GM12878 (cell line): ENCODE results near the gene CNKSR3. TPM values are rescaled to one million over a fixed set of nuclear protein-coding genes. Genes with fewer than 3 reads are reported as not detected.

Experiments used
- ATAC-seq: fragments of 200-7000 bp; cut with Tn5 transposase; 3 replicates; pipeline ENCODE4 v1.9.1; 2020; ENCODE audit warnings: mild to moderate bottlenecking, moderate library complexity
- BruUV-seq: library from RNA; stranded (reverse); fragments of 400-500 nt; replicated peaks from 2 replicates; lab custom pipeline; 2021; lab: Mats Ljungman, UMichigan
- CTCF ChIA-PET: fragments of 300-600 bp; sonication (Branson Sonifier 250); formaldehyde crosslinking; extraction: SDS; loops from one replicate; lab custom pipeline; 2021; ENCODE audit warnings: inconsistent platforms; lab: Yijun Ruan, JAX
- POLR2A ChIA-PET: fragments of 350-600 bp; formaldehyde crosslinking; extraction: SDS; loops from one replicate; lab custom pipeline; 2021; ENCODE audit warnings: inconsistent platforms; lab: Charles Lee
- RAD21 ChIA-PET: fragments of 300-600 bp; sonication (Branson Sonifier 250); formaldehyde crosslinking; loops from one replicate; lab custom pipeline; 2023; ENCODE audit warnings: antibody characterized with exemption; ENCODE audit not compliant: unreplicated experiment; lab: Charles Lee
- SMC1A ChIA-PET: fragments of 300-600 bp; sonication (Branson Sonifier 250); formaldehyde crosslinking; loops from one replicate; lab custom pipeline; 2023; ENCODE audit not compliant: unreplicated experiment, uncharacterized antibody; lab: Charles Lee
- DNase-seq: peaks from one replicate; pipeline ENCODE4 v3.0.0-alpha.2; 2011; ENCODE audit warnings: low read depth, low spot score
- FAIRE-seq: peaks from 3 replicates; lab custom pipeline; 2011; peaks lifted over from hg19 to GRCh38; lab: Jason Lieb, UNC
- H2AFZ ChIP-seq: 2 replicates; pipeline ENCODE4 v1.6.0; 2011; ENCODE audit warnings: low read depth, low read length, control low read depth; ENCODE audit not compliant: control insufficient read depth
- H3K27ac ChIP-seq: 2 replicates; pipeline ENCODE4 v1.5.1; 2011; ENCODE audit warnings: control low read depth; ENCODE audit not compliant: control insufficient read depth, insufficient read depth
- H3K27me3 ChIP-seq, 2 experiments: replicated peaks in 1 of 2; 2 replicates each; pipeline versions ENCODE4 v1.6.0 to v1.6.1; 2011; ENCODE audit warnings: low read length in 1 of 2; ENCODE audit not compliant: control insufficient read depth in 2 of 2, insufficient read depth in 2 of 2
- H3K36me3 ChIP-seq, 2 experiments: 2 replicates each; pipeline ENCODE4 v1.5.1; 2011; ENCODE audit warnings: low read length in 1 of 2; ENCODE audit not compliant: control insufficient read depth in 2 of 2, insufficient read depth in 2 of 2
- H3K4me1 ChIP-seq: 2 replicates; pipeline ENCODE4 v1.6.1; 2011; ENCODE audit warnings: mild to moderate bottlenecking, low read length, moderate library complexity, mixed read lengths; ENCODE audit not compliant: control insufficient read depth, insufficient read depth
- H3K4me2 ChIP-seq: 2 replicates; pipeline ENCODE4 v1.6.0; 2011; ENCODE audit warnings: control low read depth; ENCODE audit not compliant: control insufficient read depth, insufficient read depth
- H3K4me3 ChIP-seq: fragments of 200-600 bp; sonication (generic); 2 replicates; pipeline ENCODE4 v1.5.1; 2016
- H3K79me2 ChIP-seq: 2 replicates; pipeline ENCODE4 v1.6.0; 2011; ENCODE audit warnings: low read length; ENCODE audit not compliant: control insufficient read depth, insufficient read depth
- H3K9ac ChIP-seq: 2 replicates; pipeline ENCODE4 v1.8.0; 2011; ENCODE audit warnings: low read length, control low read depth, mixed read lengths; ENCODE audit not compliant: control insufficient read depth, insufficient read depth
- H3K9me3 ChIP-seq: replicated peaks from 3 replicates; pipeline ENCODE4 v1.5.1; 2011; ENCODE audit warnings: mild to moderate bottlenecking, low read length; ENCODE audit not compliant: control insufficient read depth, insufficient read depth
- H4K20me1 ChIP-seq: 2 replicates; pipeline ENCODE4 v1.6.0; 2011; ENCODE audit not compliant: control insufficient read depth, insufficient read depth
- CHD1 ChIP-seq: IDR thresholded peaks from 2 replicates; pipeline ENCODE4 v1.6.1; 2012; ENCODE audit warnings: low read depth, low read length, improper control_type of control experiment
- CREB1 ChIP-seq: IDR thresholded peaks from 2 replicates; pipeline ENCODE4 v1.6.1; 2012; ENCODE audit warnings: low read depth, mild to moderate bottlenecking, inconsistent platforms
- FOS ChIP-seq: IDR thresholded peaks from 3 replicates; pipeline ENCODE4 v1.6.1; 2011; ENCODE audit warnings: borderline replicate concordance; ENCODE audit not compliant: insufficient read length; ENCODE audit errors: extremely low read depth
- FOXK2 ChIP-seq: fragments of 450-650 bp; IDR thresholded peaks from 2 replicates; pipeline ENCODE4 v1.6.1; 2017; ENCODE audit warnings: mild to moderate bottlenecking, moderate library complexity
- FOXM1 ChIP-seq: IDR thresholded peaks from 2 replicates; pipeline ENCODE4 v1.6.1; 2012; ENCODE audit warnings: low read depth, mild to moderate bottlenecking, inconsistent platforms, low read length, moderate library complexity
- HDAC2 ChIP-seq: fragments of 200-600 bp; sonication (generic); IDR thresholded peaks from 2 replicates; pipeline ENCODE4 v1.6.1; 2017
- HDAC6 ChIP-seq: fragments of 200-600 bp; sonication (generic); IDR thresholded peaks from one replicate; pipeline ENCODE4 v1.8.0; 2017; ENCODE audit warnings: antibody characterized with exemption; ENCODE audit not compliant: unreplicated experiment
- LARP7 ChIP-seq: fragments of 450-650 bp; IDR thresholded peaks from 2 replicates; pipeline ENCODE4 v1.6.1; 2017; ENCODE audit warnings: mild to moderate bottlenecking
- POU2F2 ChIP-seq: IDR thresholded peaks from 3 replicates; pipeline ENCODE4 v1.6.1; 2011; ENCODE audit warnings: low read depth, mild to moderate bottlenecking, low read length, borderline replicate concordance
- RELA ChIP-seq: fragments of 450-650 bp; IDR thresholded peaks from 2 replicates; pipeline ENCODE4 v1.8.0; 2014; ENCODE audit warnings: borderline replicate concordance; ENCODE audit not compliant: partially characterized antibody
- SMC3 ChIP-seq: IDR thresholded peaks from 2 replicates; pipeline ENCODE4 v1.6.1; 2011; ENCODE audit warnings: low read length, improper control_type of control experiment, borderline replicate concordance
- ZNF217 ChIP-seq: fragments of 450-650 bp; IDR thresholded peaks from 2 replicates; pipeline ENCODE4 v1.6.1; 2017; ENCODE audit warnings: antibody characterized with exemption, mild to moderate bottlenecking
- ZZZ3 ChIP-seq: IDR thresholded peaks from 2 replicates; pipeline ENCODE4 v1.6.1; 2011; ENCODE audit warnings: low read depth; ENCODE audit not compliant: control insufficient read depth, insufficient read length
- WGBS: methylation state at CpG from one replicate; pipeline ENCODE4 v1.1.6; 2016; ENCODE audit warnings: low lambda C conversion rate; ENCODE audit not compliant: insufficient replicate concordance, insufficient coverage; ENCODE audit errors: missing lambda C conversion rate; 5-methylcytosine and 5-hydroxymethylcytosine counted together
- in situ Hi-C: fragments of 300-500 bp; cut with MboI; formaldehyde crosslinking; loops from 9 replicates; pipeline ENCODE4 v1.14.3; 2018; ENCODE audit warnings: mixed read lengths
- intact Hi-C: fragments of 100-400 bp; cut with micrococcal nuclease; formaldehyde crosslinking; loops from one replicate; pipeline ENCODE4 v1.14.2; 2022; ENCODE audit not compliant: unreplicated experiment
- polyA plus RNA-seq, 11 experiments: library from polyadenylated mRNA; depleted of rRNA in 4 of 11; unstranded in 6 of 11; stranded (reverse) in 5 of 11; fragments of >200 nt; fragmentation: Nextera tagmentation in 4 of 11; fragmentation: Illumina TruSeq in 1 of 11; extraction: Ambion mirVana in 4 of 11; extraction: Trizol in 1 of 11; gene quantifications; 1 replicate in 1 of 11; 2 replicates in 10 of 11; pipeline versions ENCODE4 v1.2.1 to v1.2.3, GENCODE V29; 2011 to 2016; ENCODE audit warnings: inconsistent platforms in 2 of 11, missing spikeins in 2 of 11, low read depth in 1 of 11
- total RNA-seq, 4 experiments: library from RNA; depleted of rRNA in 3 of 4; stranded (reverse); fragments of >200 nt in 3 of 4; fragmentation: Illumina TruSeq in 1 of 4; extraction: Trizol in 1 of 4; gene quantifications; 2 replicates each; pipeline versions ENCODE4 v1.2.1 to v1.2.3, GENCODE V29; 2013 to 2021
- TF ChIP-seq, protein P1 (sequence below): IDR thresholded peaks from 2 replicates; pipeline ENCODE4 v1.6.1; 2011; ENCODE audit warnings: borderline replicate concordance, low read depth, mild to moderate bottlenecking, moderate library complexity, mixed read lengths, low read length; ENCODE audit not compliant: insufficient read depth; ENCODE audit errors: extremely low read length
- TF ChIP-seq, protein P2 (sequence below): fragments of 450-650 bp; IDR thresholded peaks from 2 replicates; pipeline ENCODE4 v1.6.1; 2018; ENCODE audit warnings: mild to moderate bottlenecking, low read depth, moderate library complexity; ENCODE audit not compliant: partially characterized antibody
- TF ChIP-seq, protein P3 (sequence below): fragments of 450-650 bp; IDR thresholded peaks from 2 replicates; pipeline ENCODE4 v1.6.1; 2017; ENCODE audit warnings: mild to moderate bottlenecking, low read depth, inconsistent platforms; ENCODE audit not compliant: poor library complexity, severe bottlenecking

The CNKSR3 gene
- total and polyA plus RNA-seq, 10 of the 15 experiments (the other 5 are each of a cell fraction or from before 2014, with no cell fraction given) = under 0.01 to 0.48 (median 0.12) TPM; not detected in 2

DNA sequence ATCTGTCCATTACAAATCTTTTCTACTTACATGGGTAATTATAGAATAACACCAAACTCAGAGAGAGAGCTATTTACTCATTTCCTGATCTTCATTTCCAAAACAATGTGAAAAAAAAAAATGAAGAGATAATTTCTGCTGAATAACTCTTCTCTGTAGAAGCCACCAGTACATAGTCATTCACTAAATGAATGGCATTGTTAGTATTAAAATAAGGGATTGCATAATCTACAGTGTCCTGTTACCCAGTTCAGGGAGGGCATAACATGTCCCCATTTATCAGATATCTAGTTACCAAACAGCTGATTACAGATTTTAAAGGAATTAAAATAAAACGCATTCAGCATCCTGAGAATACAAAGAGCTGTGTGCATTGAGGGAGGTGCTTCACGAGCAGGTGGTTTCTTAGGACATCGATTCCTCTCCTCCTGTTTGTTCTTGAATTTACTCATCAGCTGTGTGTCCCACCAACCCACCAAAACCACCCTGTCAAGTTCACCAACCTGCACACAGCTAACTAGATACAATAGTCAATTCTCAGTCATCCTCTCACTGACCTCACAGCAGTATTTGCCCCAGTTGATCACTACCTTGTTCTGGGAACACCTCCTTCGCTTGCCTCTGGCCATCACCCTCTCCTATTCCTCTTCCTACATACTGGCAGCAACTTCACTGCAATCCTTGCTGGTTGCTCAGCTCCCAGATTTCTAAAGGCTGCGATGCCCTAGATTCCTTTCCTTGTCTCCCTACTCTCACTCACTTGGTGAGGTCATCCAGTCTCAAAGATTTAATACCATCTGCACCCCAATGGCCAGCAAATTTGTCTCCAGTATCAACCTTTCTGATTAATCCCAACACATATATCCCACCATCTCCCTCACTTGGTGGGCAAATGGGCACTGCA, 18.7 kb downstream of the CNKSR3 start:
- ChIA-PET CTCF (interaction anchor here (1.0 kb wide), 1 partner anchor 8 kb away, joined by 3 read pairs; no protein-coding TSS in a partner anchor), SMC1A (interaction anchor here (0.7 to 1.6 kb wide), 2 partner anchors 17 to 127 kb away, joined by 3 to 5 read pairs; no protein-coding TSS in a partner anchor), POLR2A (no interaction called here), RAD21 (no interaction called here)
- FAIRE-seq (no peak), DNase-seq (no peak), ATAC-seq (no peak)
- Histone ChIP-seq H3K9me3 (no peaks in the 10 kb centered on the region), H3K4me1 (no peaks in the 10 kb centered on the region), H2AFZ (no peak overlapping the region), H3K27ac (no peak overlapping the region), H3K9ac (no peak overlapping the region), H3K27me3 (no peaks in the 10 kb centered on the region), H3K4me2 (no peak overlapping the region), H3K4me3 (no peak overlapping the region), H3K36me3 (no peaks in the 10 kb centered on the region), H3K79me2 (no peaks in the 10 kb centered on the region), H4K20me1 (no peaks in the 10 kb centered on the region)
- BruUV-seq = no TSS peak
- 37% methylated on average over 5 of the region's 5 CpGs for WGBS
- in situ Hi-C loops = no loop called here
- intact Hi-C loops = no loop called here
- TF ChIP-seq RELA (no peak), FOS (no peak), SMC3 (no peak), POU2F2 (no peak), FOXK2 (no peak), LARP7 (no peak), ZZZ3 (no peak), HDAC6 (no peak), CREB1 (no peak), CHD1 (no peak), ZNF217 (no peak), HDAC2 (no peak), FOXM1 (no peak)
- TF ChIP-seq, protein P1, sequence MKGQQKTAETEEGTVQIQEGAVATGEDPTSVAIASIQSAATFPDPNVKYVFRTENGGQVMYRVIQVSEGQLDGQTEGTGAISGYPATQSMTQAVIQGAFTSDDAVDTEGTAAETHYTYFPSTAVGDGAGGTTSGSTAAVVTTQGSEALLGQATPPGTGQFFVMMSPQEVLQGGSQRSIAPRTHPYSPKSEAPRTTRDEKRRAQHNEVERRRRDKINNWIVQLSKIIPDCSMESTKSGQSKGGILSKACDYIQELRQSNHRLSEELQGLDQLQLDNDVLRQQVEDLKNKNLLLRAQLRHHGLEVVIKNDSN = no peak
- TF ChIP-seq, protein P2, sequence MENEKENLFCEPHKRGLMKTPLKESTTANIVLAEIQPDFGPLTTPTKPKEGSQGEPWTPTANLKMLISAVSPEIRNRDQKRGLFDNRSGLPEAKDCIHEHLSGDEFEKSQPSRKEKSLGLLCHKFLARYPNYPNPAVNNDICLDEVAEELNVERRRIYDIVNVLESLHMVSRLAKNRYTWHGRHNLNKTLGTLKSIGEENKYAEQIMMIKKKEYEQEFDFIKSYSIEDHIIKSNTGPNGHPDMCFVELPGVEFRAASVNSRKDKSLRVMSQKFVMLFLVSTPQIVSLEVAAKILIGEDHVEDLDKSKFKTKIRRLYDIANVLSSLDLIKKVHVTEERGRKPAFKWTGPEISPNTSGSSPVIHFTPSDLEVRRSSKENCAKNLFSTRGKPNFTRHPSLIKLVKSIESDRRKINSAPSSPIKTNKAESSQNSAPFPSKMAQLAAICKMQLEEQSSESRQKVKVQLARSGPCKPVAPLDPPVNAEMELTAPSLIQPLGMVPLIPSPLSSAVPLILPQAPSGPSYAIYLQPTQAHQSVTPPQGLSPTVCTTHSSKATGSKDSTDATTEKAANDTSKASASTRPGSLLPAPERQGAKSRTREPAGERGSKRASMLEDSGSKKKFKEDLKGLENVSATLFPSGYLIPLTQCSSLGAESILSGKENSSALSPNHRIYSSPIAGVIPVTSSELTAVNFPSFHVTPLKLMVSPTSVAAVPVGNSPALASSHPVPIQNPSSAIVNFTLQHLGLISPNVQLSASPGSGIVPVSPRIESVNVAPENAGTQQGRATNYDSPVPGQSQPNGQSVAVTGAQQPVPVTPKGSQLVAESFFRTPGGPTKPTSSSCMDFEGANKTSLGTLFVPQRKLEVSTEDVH = no peak
- TF ChIP-seq, protein P3, sequence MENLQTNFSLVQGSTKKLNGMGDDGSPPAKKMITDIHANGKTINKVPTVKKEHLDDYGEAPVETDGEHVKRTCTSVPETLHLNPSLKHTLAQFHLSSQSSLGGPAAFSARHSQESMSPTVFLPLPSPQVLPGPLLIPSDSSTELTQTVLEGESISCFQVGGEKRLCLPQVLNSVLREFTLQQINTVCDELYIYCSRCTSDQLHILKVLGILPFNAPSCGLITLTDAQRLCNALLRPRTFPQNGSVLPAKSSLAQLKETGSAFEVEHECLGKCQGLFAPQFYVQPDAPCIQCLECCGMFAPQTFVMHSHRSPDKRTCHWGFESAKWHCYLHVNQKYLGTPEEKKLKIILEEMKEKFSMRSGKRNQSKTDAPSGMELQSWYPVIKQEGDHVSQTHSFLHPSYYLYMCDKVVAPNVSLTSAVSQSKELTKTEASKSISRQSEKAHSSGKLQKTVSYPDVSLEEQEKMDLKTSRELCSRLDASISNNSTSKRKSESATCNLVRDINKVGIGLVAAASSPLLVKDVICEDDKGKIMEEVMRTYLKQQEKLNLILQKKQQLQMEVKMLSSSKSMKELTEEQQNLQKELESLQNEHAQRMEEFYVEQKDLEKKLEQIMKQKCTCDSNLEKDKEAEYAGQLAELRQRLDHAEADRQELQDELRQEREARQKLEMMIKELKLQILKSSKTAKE = no peak
